Stimulated activated CD8-positive, alpha-beta memory T cell treated with anti-CD3 and anti-CD28 coated beads, Interleukin-12 subunit alpha, Interleukin-12 subunit beta, amount 100 ng/mL, for 1 hour (primary cell): Measurements from ENCODE around the gene MAJIN.
"Not testable (repeated sequence)": the region's sequence is repeated elsewhere in the genome, so short reads cannot be mapped to it uniquely, and the experiment has no call there.

Experiments
- DNase-seq: peaks from one replicate; pipeline ENCODE4 v3.0.0-alpha.2; 2020; ENCODE audit warnings: low read depth

The MAJIN gene, protein sequence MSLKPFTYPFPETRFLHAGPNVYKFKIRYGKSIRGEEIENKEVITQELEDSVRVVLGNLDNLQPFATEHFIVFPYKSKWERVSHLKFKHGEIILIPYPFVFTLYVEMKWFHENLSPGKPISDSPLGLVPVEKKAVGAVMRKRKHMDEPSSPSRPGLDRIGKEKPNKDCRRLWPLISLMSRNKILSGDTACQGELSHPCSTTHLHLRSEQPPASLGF

GRCh38 chr11:64971421-64972233 is at the start of gene MAJIN:
TSS of gene MAJIN (minus strand) at chr11:64972108. CDS start at chr11:64959405, 12,703 bp downstream.
- peak; percentile 83 for DNase-seq

- no peak for DNase-seq
These were observed 49.6 kb upstream of the MAJIN start for GRCh38 chr11:65021509-65021908.

DNA sequence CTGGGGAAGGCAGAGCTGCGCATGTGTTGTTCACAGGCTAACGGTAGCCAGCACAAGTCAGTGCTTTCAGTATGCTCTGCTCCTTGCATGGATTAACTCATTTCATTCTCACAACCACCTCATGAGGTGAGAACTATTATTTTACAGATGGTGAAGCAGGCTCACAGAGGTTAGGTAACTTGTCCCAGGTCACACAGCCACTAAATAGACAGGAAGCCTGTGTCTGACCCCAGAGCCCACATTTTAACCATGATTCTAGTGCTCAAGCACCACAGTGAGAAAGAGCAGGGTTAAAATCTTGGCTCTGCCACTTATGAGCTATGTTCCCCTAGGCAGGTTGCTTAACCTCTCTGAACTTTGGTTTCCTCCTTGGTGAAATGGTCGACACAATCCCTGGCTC is 49.1 kb upstream of the MAJIN start:
- no peak for DNase-seq

DNA sequence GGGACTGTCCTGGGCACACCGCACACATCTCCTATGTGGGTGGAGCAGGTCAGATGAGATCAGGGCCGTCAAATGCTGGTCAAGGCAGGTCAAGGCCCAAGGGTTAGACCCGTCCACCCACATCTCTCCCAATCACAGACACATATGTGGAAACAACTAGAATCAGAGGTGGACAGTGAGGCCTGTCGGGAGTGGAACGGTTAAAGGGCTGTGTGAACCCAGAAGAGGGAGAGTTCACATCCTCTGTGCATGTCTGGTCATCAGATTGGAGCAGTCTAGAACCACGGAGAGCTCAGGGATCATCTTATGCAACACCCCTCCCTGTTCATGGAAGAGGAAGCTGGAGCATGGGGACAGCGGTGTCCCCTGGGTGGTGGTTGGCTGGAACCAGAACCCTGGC is 47.9 kb upstream of the MAJIN start:
- no peak for DNase-seq

- DNase-seq, result no peak
These were observed 46.0 kb upstream of the MAJIN start for GRCh38 chr11:65017937-65018336.

DNA sequence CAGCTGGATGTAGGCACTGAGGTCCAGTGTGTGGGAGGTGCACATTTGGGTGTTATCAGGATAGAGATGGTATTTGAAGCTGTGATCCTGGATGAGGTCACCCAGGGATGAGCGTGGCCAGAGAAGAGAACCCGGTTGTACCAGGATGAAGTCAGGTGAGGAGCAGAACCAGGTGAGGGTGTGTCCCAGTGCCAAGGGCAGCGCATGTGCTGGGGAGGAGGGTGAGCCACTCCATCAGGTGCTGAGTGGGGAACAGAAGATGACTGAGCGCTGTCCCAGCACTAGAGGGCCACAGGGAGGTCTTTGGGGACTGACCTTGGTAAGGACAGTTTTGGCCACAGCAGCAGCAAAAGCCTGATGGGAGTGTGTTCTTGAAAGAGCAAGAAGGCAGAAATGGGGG is 44.8 kb upstream of the MAJIN start:
- DNase-seq, result no peak

DNA sequence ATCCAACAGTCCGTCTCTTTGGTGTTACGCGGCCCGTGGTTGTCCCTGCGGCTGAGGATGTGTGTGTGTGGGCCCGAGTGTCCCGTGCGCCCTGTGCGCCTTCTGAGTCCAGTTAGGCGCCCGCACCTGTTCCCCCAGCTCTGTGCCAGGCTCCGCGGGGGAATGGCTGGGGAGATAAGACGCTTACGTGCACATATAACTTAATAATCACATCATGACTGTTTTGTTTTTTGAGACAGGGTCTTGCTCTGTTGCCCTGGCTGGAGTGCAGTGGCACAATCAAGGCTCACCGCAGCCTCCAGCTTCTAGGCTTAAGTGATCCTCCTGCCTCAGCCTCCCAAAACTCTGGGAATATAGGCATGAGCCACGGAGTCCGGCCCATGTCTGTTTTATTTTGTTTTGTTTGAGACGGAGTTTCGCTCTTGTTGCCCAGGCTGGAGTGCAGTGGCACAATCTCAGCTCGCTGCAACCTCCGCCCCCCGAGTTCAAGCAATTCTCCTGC is 42.9 kb upstream of the MAJIN start:
- no peak for DNase-seq

DNA sequence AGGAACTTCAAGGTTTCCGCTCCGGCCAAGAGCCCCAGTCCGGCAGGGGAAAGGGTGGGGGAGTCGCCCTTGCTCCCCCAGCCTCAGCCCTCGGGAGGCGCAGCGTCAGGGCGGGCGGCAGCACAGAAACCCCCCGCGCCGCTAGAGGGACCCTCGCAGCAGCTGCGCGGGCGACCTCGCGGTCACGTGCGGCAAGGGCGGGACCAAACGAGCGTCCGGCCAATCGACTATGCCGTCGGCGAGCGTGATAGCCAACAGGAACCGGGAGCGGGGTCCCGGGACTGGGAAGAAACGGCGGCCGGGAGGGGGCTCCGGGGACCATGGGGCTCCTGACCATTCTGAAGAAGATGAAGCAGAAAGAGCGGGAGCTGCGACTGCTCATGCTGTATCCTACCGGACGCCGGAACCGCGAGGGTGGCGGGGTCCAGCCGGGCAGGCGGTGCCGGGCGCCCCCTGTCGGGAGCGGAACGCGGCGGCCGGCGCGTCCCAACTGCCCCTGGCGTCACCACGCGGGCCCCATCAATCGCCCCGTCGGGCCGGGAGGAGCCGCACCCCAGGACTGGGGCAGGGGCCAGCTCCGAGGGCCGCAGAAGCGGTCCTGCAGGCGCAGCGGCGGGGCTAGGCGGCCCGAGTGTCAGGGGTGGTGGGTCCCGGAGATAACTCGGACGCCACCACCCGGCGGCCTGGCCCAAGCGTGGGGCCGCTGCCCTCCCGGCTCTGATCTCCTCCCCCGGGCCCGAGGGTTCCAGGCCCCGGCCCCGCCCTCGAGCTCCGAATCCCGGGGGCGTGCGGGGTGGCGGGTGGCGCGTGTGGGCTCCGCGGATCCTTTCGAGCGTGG is 42.2 kb upstream of the MAJIN start, which contains the start of gene ARL2:
TSS of gene ARL2 (plus strand) at position 273 of the 838 bp plus-strand sequence. CDS start at position 321, 48 bp downstream.
- peak; percentile 73 for DNase-seq

GRCh38 chr11:65013130-65013887 is 41.4 kb upstream of the MAJIN start:
- DNase-seq, result peak; percentile 83

GRCh38 chr11:65008873-65009272 is 37.0 kb upstream of the MAJIN start:
- no peak for DNase-seq

DNA sequence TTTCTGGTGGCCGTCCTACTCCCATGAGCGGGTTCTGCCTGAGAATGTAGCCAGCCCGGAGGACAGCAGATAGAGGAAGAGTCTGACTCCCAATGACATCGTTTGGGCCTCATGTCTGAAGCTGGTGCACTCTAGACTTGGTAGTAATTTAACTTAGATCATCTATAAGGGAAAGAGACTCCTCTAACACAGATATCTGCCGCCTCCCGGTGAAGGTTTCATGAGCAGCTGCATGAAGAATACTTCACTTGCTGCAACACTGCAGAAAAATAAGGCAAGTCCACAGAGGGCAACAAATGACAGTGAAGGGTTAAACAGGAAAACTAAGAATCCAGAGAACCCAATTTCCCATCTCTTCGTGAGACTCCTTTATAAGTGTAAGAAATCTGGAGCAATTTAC is 36.1 kb upstream of the MAJIN start:
- no peak for DNase-seq

DNA sequence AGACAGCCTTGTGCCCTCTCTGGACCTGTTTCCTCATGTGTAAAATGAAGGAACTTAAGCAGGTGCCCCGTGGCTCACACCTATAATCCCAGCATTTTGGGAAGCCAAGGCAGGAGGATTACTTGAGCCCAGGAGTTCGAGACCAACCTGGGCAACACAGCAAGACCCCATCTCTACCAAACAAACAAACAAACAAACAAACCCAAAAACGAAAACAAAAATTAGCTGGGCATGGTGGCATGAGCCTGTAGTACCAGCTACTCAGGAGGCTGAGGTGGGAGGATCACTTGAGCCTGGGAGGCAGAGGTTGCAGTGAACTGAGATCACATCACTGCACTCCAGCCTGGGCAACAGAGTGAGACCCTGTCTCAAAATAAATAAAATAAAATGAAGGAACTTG is 32.1 kb upstream of the MAJIN start:
- DNase-seq, result not testable (repeated sequence)

DNA sequence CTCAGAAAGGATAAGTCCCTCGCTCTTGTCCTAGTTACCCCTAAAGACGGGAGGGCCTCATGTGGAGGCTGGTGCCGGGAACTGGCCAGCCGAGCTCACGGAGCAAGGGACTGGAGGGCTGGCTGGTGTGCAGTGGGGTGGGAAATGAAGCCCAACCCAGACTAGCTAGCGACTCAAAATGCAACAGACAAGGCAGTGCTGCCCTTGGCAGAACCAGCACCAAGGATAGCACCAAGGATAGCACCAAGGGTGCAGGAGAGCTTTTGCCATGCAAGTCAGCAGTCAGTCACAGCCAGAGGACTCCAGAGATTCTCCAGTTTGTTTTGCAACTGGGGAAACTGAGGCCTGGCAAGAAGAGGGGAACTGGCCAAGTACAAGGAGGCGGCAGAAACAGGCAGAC is 31.4 kb upstream of the MAJIN start:
- DNase-seq, result no peak

DNA sequence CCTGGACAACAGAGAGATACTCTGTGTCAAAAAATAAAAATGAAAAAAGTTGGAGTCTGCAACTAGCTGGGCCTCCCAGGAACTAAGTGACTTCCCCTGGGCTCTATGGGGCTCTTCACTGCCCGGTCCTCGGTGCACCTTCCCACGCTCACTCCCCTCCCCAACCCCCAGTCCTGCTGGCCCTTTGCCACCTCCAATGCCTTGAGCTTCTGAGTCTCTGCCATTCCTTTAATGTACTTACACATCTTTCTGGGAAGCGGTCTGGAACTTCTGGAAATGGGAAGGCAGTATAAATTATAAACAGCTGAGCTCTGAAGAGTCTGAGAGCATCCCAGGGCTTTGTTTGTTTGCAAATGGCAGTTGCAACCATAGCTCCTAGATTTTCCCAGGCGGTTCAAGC is 30.8 kb upstream of the MAJIN start:
- no peak for DNase-seq

GRCh38 chr11:64999478-64999877 is 27.6 kb upstream of the MAJIN start:
- DNase-seq, result no peak

GRCh38 chr11:64998690-64999431 is 27.0 kb upstream of the MAJIN start:
- no peak for DNase-seq

DNA sequence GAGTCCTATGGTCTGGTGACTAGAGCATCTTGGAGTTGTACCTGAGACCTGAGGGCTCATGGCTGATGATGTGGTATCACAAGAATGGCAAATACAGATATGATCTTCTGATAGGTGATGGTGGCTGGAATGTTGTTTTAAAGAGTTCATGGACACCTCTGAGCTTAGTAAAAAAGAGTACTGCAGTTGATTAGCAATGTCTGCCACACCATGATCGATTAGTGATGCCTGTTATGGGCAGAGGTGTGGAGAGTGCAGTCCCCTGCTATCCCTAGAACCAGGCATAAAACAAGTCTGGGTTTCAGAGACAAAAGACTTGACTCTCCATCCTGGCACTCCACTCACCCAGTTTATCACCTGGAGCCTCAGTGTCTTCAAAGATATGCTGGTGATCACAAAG is 26.2 kb upstream of the MAJIN start:
- no peak for DNase-seq

- DNase-seq, result no peak
These were observed 24.9 kb upstream of the MAJIN start, which contains the start of gene BATF2 for GRCh38 chr11:64996710-64997380. TSS of gene BATF2 (minus strand) at chr11:64996971. CDS start at chr11:64996914, 57 bp downstream.

DNA sequence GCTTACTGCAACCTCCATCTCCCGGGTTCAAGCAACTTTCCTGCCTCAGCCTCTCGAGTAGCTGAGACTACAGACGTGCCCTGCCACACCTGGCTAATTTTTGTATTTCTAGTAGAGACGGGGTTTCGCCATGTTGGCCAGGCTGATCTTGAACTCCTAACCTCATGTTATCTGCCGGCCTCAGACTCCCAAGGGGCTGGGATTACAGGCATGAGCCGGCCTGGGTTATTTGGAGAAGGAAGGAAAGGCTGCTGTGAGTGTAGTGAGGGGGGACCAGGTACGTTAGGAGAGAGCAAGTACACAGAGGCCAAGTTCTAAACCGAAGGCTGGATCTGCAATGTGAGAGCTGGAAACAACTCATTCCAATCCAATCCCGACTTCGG is 24.4 kb upstream of the MAJIN start:
- no peak for DNase-seq

GRCh38 chr11:64994318-64994717 is 22.4 kb upstream of the MAJIN start:
- DNase-seq, result no peak
